ENCODE data around the gene TRIP10.
A peak's percentile ranks its signal among the peaks of the same experiment; 100 is the strongest.
"Not testable (repeated sequence)": the region's sequence is repeated elsewhere in the genome, so short reads cannot be mapped to it uniquely, and the experiment has no call there.

TRIP10 gene

GRCh38 chr19:6739883-6740588 lies 556 bp downstream of the TRIP10 start:
- DNase-seq (ENCODE audit: low spot score) = peak; percentile 78
- TF ChIP-seq CTCF (IDR thresholded peaks at IDR 0.05; ENCODE audit: extremely low read depth, missing control alignments) = no peak

GRCh38 chr19:6740589-6741343 lies 1.3 kb downstream of the TRIP10 start:
- no peak for TF ChIP-seq CTCF (IDR thresholded peaks at IDR 0.05; ENCODE audit: extremely low read depth, missing control alignments)
- peak; percentile 70 for DNase-seq (ENCODE audit: low spot score)

GRCh38 chr19:6743066-6743465 lies 3.6 kb downstream of the TRIP10 start:
- no peak for DNase-seq (ENCODE audit: low spot score)
- TF ChIP-seq CTCF (IDR thresholded peaks at IDR 0.05; ENCODE audit: extremely low read depth, missing control alignments) = no peak

DNA sequence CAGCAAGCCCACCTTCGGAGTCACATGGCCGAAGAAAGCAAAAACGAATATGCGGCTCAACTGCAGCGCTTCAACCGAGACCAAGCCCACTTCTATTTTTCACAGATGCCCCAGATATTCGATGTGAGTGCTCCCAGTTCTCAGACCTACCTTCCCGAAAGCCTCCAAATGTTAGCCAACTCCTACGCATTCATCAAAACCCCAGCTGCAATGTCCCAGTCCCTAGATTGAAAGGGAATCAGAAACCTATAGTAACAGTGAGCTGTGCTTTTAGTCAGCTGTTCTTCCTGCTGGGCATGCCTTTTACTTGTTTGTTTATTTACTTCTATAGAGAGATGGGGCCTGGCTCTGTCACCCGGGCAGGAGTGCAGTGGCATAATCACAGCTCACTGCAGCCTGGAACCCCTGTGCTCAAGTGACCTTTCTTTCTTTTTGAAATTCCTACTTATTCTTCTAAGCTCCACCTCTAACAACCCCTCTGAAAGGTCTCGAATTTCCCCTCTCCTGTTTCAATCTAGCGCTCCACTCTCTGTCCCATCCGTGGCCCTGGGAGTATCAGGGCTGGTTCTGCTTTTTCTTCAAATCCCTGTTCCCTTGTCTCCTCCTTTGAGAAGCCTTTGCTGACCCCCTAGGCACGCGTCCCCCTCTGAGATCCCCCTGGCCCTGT lies 4.4 kb downstream of the TRIP10 start:
- no peak for DNase-seq (ENCODE audit: low spot score)
- no peak for TF ChIP-seq CTCF (IDR thresholded peaks at IDR 0.05; ENCODE audit: extremely low read depth, missing control alignments)

DNA sequence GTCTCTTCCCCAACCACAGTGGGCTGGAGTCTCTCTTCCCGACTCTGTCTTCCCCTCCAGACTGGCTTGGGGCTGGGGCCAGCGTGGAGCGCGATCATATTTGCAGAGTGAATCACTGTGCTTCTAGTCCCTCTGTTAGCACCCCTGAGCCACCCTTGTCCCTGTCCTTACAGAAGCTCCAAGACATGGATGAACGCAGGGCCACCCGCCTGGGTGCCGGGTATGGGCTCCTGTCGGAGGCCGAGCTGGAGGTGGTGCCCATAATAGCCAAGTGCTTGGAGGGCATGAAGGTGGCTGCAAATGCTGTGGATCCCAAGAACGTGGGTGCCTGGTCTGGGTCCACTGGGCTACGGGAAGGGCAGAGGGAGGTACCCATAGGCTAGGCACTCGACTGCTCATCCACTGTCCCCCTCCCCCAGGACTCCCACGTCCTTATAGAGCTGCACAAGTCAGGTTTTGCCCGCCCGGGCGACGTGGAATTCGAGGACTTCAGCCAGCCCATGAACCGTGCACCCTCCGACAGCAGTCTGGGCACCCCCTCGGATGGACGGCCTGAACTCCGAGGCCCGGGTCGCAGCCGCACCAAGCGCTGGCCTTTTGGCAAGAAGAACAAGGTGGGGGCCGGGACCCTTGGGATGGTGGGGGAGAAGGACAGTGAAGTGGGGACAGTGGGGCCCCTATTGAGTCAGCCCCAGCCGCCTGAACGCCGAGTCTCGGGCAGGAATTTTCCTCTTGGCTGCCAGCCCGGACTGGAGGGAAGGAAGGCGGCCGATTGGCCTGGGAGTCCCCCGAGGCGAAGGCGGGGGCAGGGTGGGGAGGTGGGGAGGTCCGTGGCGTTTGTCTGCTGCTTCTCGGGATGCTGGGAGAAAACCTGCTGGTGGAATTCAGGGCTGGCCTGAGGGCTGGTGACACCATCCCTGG lies 5.2 kb downstream of the TRIP10 start:
- no peak for TF ChIP-seq CTCF (IDR thresholded peaks at IDR 0.05; ENCODE audit: extremely low read depth, missing control alignments)
- DNase-seq (ENCODE audit: low spot score) = no peak

DNA sequence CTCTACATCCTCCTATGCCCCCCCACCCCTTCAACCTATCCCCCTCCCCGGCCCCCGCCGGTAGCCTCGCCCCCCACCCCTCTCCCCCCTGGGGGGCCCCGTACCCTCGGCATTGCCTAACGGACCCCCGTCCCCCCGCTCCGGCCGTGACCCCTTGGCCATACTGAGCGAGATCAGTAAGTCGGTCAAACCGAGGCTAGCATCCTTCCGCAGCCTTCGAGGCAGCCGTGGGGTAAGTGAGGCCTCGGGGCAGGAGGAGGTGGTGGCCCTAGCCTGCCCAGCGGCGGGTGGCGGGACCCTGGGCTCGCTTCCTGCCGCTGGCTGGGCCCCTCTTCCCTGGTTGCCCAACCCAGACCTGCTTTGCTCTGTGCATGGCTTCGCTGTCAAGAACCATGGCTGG lies 6.5 kb downstream of the TRIP10 start:
- DNase-seq (ENCODE audit: low spot score) = no peak
- no peak for TF ChIP-seq CTCF (IDR thresholded peaks at IDR 0.05; ENCODE audit: extremely low read depth, missing control alignments)

- DNase-seq (ENCODE audit: low spot score) = not testable (repeated sequence)
These were observed 9.1 kb downstream of the TRIP10 start for GRCh38 chr19:6748543-6748942.

Data from GM20000 (cell line).